ENCODE results near the gene SLC6A6. TPM values are rescaled to one million over a fixed set of nuclear protein-coding genes. Genes with fewer than 3 reads are reported as not detected.

The SLC6A6 gene
- total and polyA plus RNA-seq, 2 donors (not counting 1 experiment from before 2014, with no cell fraction given), result 8.9 to 24.0 TPM

DNA sequence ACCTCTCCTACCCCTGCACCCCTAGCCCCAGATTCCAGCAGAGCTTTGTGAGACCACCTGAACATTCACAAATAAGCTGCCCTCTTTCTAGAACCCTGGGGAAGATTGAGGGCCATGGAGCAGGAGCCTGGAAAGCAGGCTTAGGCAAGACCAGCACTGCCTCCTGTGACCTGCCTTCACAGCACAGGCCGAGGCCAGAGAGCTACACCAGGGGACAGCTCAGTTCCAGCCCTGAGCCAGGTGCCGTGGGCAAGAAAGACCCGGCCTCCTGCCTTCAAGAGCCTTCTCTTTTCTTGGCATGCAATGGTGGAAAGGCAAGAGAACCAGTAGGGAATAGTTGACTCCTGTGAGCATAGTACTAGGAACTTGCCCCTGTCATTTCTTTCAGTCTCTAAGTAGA, 48.1 kb downstream of the SLC6A6 start:
- Histone ChIP-seq H3K9ac (ENCODE audit: insufficient read depth, low read length) (no peak overlapping the region), H3K79me2 (ENCODE audit: control insufficient read depth, insufficient read depth, low read length) (no peaks in the 10 kb centered on the region), H2AFZ (ENCODE audit: low read length) (no peak overlapping the region), H3K4me2 (ENCODE audit: extremely low read depth, insufficient read depth, low read length) (no peak overlapping the region), H3K4me1 (ENCODE audit: control insufficient read depth, extremely low read depth, insufficient read depth, low read length) (peaks cover 26% of the 10 kb centered on the region), H3K27me3 (ENCODE audit: control insufficient read depth, insufficient read depth, low read length) (no peaks in the 10 kb centered on the region), H3K27ac (ENCODE audit: insufficient read depth, low read length) (no peak overlapping the region), H3K36me3 (ENCODE audit: control insufficient read depth, insufficient read depth, low read length) (peaks cover 14% of the 10 kb centered on the region), H3K9me3 (ENCODE audit: control insufficient read depth, insufficient read depth, low read depth, low read length) (no peaks in the 10 kb centered on the region), H4K20me1 (ENCODE audit: control insufficient read depth, extremely low read depth, insufficient read depth, low read length) (no peaks in the 10 kb centered on the region), H3K4me3 (replicated peaks in 1 of 4; ENCODE audit: control extremely low read depth in 1 of 4, insufficient read depth in 1 of 4, low read depth in 3 of 4, low read length in 4 of 4) (no peak overlapping the region)
- TF ChIP-seq, protein P1, sequence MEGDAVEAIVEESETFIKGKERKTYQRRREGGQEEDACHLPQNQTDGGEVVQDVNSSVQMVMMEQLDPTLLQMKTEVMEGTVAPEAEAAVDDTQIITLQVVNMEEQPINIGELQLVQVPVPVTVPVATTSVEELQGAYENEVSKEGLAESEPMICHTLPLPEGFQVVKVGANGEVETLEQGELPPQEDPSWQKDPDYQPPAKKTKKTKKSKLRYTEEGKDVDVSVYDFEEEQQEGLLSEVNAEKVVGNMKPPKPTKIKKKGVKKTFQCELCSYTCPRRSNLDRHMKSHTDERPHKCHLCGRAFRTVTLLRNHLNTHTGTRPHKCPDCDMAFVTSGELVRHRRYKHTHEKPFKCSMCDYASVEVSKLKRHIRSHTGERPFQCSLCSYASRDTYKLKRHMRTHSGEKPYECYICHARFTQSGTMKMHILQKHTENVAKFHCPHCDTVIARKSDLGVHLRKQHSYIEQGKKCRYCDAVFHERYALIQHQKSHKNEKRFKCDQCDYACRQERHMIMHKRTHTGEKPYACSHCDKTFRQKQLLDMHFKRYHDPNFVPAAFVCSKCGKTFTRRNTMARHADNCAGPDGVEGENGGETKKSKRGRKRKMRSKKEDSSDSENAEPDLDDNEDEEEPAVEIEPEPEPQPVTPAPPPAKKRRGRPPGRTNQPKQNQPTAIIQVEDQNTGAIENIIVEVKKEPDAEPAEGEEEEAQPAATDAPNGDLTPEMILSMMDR (conservative IDR thresholded peaks at IDR 0.05 in 1 of 2, IDR thresholded peaks at IDR 0.05 in 1 of 2; ENCODE audit: low read depth in 1 of 2, low read length in 2 of 2), result no peak
- no peak for TF ChIP-seq EZH2 (IDR thresholded peaks at IDR 0.05; ENCODE audit: low read length, missing control alignments)
- no peak for DNase-seq (ENCODE audit: low read depth in 2 of 2)

DNA sequence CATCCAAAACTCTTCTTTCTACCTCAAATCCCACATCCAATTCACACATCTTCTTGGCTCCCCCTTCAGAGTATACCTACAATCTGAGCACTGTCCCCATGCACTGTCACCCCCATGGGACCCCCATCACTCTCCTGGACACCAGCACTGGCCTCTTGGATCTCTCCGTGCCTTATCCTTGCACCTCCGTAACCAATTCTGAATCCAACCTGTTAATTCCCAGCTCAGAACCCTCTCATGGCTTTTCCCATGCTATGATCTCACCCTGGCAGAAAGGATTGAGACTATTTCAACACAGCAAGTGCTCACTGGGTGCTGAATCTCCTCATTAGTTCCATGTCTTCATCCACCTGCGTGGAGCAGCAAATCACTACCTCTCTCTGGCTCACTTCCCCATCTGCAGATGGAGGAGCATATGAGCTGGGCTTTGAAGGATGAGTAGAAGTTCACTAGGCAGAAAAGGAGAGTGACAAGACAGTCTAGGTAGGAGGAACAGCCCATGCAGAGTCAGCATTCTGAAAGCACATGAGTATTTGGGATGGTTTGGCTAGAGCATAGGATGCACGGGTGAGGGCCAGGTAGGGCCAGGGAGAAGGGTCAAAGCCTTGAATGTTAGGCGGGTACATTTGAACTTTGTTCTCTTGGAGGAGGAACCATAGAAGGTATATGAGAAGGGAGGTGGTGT, 48.7 kb downstream of the SLC6A6 start:
- no peaks in the 10 kb centered on the region for H3K9me3 ChIP-seq (ENCODE audit: control insufficient read depth, insufficient read depth, low read depth, low read length)
- DNase-seq (ENCODE audit: low read depth in 2 of 2), result no peak
- H2AFZ ChIP-seq (ENCODE audit: low read length), result no peak overlapping the region
- no peak overlapping the region for H3K9ac ChIP-seq (ENCODE audit: insufficient read depth, low read length)
- TF ChIP-seq EZH2 (IDR thresholded peaks at IDR 0.05; ENCODE audit: low read length, missing control alignments), result no peak
- TF ChIP-seq, protein P1 (conservative IDR thresholded peaks at IDR 0.05 in 1 of 2, IDR thresholded peaks at IDR 0.05 in 1 of 2; ENCODE audit: low read depth in 1 of 2, low read length in 2 of 2), result no peak
- H3K4me3 ChIP-seq (replicated peaks in 1 of 4; ENCODE audit: control extremely low read depth in 1 of 4, insufficient read depth in 1 of 4, low read depth in 3 of 4, low read length in 4 of 4), result no peak overlapping the region
- H3K4me2 ChIP-seq (ENCODE audit: extremely low read depth, insufficient read depth, low read length), result no peak overlapping the region
- H3K36me3 ChIP-seq (ENCODE audit: control insufficient read depth, insufficient read depth, low read length), result peaks cover 10% of the 10 kb centered on the region
- H4K20me1 ChIP-seq (ENCODE audit: control insufficient read depth, extremely low read depth, insufficient read depth, low read length), result no peaks in the 10 kb centered on the region
- H3K27ac ChIP-seq (ENCODE audit: insufficient read depth, low read length), result peak overlapping the region; percentile 92
- H3K79me2 ChIP-seq (ENCODE audit: control insufficient read depth, insufficient read depth, low read length), result no peaks in the 10 kb centered on the region
- H3K27me3 ChIP-seq (ENCODE audit: control insufficient read depth, insufficient read depth, low read length), result no peaks in the 10 kb centered on the region
- peaks cover 26% of the 10 kb centered on the region for H3K4me1 ChIP-seq (ENCODE audit: control insufficient read depth, extremely low read depth, insufficient read depth, low read length)

DNA sequence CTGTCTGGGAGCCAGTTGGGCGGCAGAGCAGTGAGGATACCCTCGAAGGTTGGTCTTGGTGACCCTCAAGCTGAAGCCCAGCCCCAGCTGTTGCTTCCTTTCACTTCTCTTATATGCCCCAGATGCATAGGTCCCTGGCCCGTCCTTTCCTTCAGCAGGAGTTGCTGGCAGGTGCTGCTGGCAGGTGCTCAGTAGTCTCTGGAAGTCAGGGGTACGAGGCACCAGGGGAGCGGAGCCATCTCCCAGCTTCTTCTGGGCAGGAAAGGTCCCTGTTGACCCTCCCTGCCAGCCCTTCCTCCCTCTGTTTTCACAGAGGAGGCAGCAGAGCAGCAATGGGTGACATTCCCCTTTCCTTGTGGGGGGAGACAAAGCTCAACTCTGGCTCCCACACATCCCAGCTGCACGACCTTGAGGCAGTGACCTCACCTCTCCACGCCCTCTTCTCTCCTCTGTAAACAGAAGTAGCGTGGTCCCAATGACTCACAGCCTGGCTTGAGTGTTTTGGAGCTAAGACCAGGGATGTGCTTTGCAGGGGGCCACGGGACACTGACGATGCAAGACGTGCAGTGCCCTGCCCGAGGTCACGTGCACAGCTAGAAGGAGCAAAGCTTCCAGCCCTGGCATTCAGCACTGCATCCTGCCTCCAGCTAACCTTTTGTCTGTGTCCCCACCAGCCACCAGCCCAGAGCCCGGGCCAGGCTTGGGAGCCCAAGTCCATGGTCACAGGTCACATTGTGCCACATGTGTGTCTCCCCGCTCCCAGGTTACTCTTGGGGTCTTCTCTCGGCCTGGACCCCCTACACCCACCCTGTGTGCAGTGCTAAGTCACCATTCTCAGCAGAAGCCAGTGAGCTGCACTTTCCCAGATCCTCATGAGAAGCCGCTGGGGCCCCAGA, 49.7 kb downstream of the SLC6A6 start:
- Histone ChIP-seq H3K27me3 (ENCODE audit: control insufficient read depth, insufficient read depth, low read length) (no peaks in the 10 kb centered on the region), H3K4me1 (ENCODE audit: control insufficient read depth, extremely low read depth, insufficient read depth, low read length) (peaks cover 26% of the 10 kb centered on the region), H3K36me3 (ENCODE audit: control insufficient read depth, insufficient read depth, low read length) (peaks cover 9% of the 10 kb centered on the region), H3K27ac (ENCODE audit: insufficient read depth, low read length) (peak overlapping the region; percentile 92), H3K9ac (ENCODE audit: insufficient read depth, low read length) (peak overlapping the region; percentile 63), H3K4me2 (ENCODE audit: extremely low read depth, insufficient read depth, low read length) (peak overlapping the region; percentile 86), H3K4me3 (replicated peaks in 1 of 4; ENCODE audit: control extremely low read depth in 1 of 4, insufficient read depth in 1 of 4, low read depth in 3 of 4, low read length in 4 of 4) (peak overlapping the region in 2 of 4 experiments; percentile 10 to 25), H3K79me2 (ENCODE audit: control insufficient read depth, insufficient read depth, low read length) (no peaks in the 10 kb centered on the region), H3K9me3 (ENCODE audit: control insufficient read depth, insufficient read depth, low read depth, low read length) (no peaks in the 10 kb centered on the region), H4K20me1 (ENCODE audit: control insufficient read depth, extremely low read depth, insufficient read depth, low read length) (no peaks in the 10 kb centered on the region), H2AFZ (ENCODE audit: low read length) (no peak overlapping the region)
- TF ChIP-seq, protein P1 (conservative IDR thresholded peaks at IDR 0.05 in 1 of 2, IDR thresholded peaks at IDR 0.05 in 1 of 2; ENCODE audit: low read depth in 1 of 2, low read length in 2 of 2), result no peak
- no peak for TF ChIP-seq EZH2 (IDR thresholded peaks at IDR 0.05; ENCODE audit: low read length, missing control alignments)
- DNase-seq (ENCODE audit: low read depth in 2 of 2), result peak; percentile 89 to 94
